Sigmoid colon (tissue), 7 donors: Measurements from ENCODE around the gene FLT1. TPM values are rescaled to one million over a fixed set of nuclear protein-coding genes. Genes with fewer than 3 reads are reported as not detected.

ENCODE experiments used
- DNase-seq: peaks from one replicate; pipeline ENCODE4 v3.0.0-alpha.2; 2019
- H3K27ac ChIP-seq, 4 donors: fragments of 200-600 bp; sonication (generic); one replicate each; pipeline ENCODE4 v1.5.1; 2016 to 2019; ENCODE audit warnings: mild to moderate bottlenecking in 1 of 4
- H3K27me3 ChIP-seq, 3 donors: fragments of 200-600 bp; sonication (generic); one replicate each; pipeline ENCODE4 v1.5.1; 2019; ENCODE audit warnings: mild to moderate bottlenecking in 1 of 3
- H3K36me3 ChIP-seq, 4 donors: fragments of 200-600 bp; sonication (generic); one replicate each; pipeline ENCODE4 v1.5.1; 2016 to 2019
- H3K4me1 ChIP-seq, 4 donors: fragments of 200-600 bp; sonication (generic); one replicate each; pipeline ENCODE4 v1.5.1; 2017 to 2019
- H3K4me3 ChIP-seq, 4 donors: fragments of 200-600 bp; sonication (generic); one replicate each; pipeline ENCODE4 v1.5.1; 2017 to 2019; ENCODE audit warnings: mild to moderate bottlenecking in 2 of 4, moderate library complexity in 1 of 4
- H3K9me3 ChIP-seq, 4 donors: fragments of 200-600 bp in 3 of 4; sonication (generic) in 3 of 4; one replicate each; pipeline versions ENCODE4 v1.5.1 to v1.6.1; 2013 to 2019
- EP300 ChIP-seq, 4 donors: sonication (generic); formaldehyde crosslinking; IDR thresholded peaks; one replicate each; pipeline ENCODE4 v1.6.1; 2017; ENCODE audit warnings: antibody characterized with exemption in 4 of 4
- POLR2A ChIP-seq, 2 donors: fragments of 450-650 bp; IDR thresholded peaks; one replicate each; pipeline ENCODE4 v1.6.1; 2016; ENCODE audit warnings: antibody characterized with exemption in 2 of 2, mild to moderate bottlenecking in 2 of 2, moderate library complexity in 2 of 2
- POLR2AphosphoS5 ChIP-seq, 4 donors: sonication (generic); formaldehyde crosslinking; IDR thresholded peaks; one replicate each; pipeline ENCODE4 v1.6.1; 2017; ENCODE audit warnings: antibody characterized with exemption in 4 of 4
- WGBS, 2 donors: extraction: QIAGEN DNeasy Blood & Tissue Kit; methylation state at CpG; one replicate each; pipeline ENCODE4 v1.1.7; 2013; 5-methylcytosine and 5-hydroxymethylcytosine counted together
- intact Hi-C: fragments of 100-400 bp; cut with DNase I; formaldehyde crosslinking; loops from one replicate; pipeline ENCODE4 v1.15.1; 2023
- polyA plus RNA-seq, 3 donors: library from polyadenylated mRNA; stranded (reverse); fragments of 200-250 nt; gene quantifications; one replicate each; pipeline ENCODE4 v1.2.3, GENCODE V29; 2013
- total RNA-seq, 4 donors: library from RNA; depleted of rRNA; stranded (reverse); fragments of >200 nt; gene quantifications; one replicate each; pipeline ENCODE4 v1.1.0, GENCODE V29; 2016
- TF ChIP-seq, protein P1 (sequence below), 4 experiments: fragments of 450-650 bp in 3 of 4; fragments of 200-600 bp in 1 of 4; IDR thresholded peaks; one replicate each; pipeline ENCODE4 v1.5.1; 2016 to 2019; ENCODE audit warnings: antibody characterized with exemption in 4 of 4, mild to moderate bottlenecking in 3 of 4, moderate library complexity in 2 of 4
- donor health status: healthy with polysubstance abuse.
- donor health status: Bipolar disorder and iron deficiency.
- donor health status: healthy.

The FLT1 gene
- total and polyA plus RNA-seq, 7 donors, result under 0.01 to 18.3 (median 5.7) TPM

DNA sequence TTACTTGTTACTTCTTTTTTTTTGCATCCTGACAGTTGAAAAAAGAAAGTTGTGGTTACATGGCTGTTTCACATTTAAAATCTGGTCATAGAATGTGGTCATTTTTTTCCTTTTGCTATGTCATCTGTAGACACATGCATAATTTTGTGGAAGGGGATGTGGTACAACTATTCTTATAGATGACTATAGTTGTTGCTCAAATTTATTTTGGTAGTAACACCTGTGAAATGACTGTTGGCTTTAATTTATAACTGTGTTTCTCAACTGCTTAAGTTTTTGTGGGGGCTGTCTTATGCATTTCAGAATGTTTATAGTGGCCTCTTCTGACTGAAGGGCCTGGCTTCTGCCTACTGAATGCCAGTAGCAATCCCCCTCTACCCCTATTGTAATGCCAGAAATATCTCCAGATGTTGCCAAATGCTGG is 226.1 kb downstream of the FLT1 start:
- intact Hi-C loops, result no loop called here
- no peak overlapping the region for H3K4me3 ChIP-seq
- H3K36me3 ChIP-seq, result peaks cover 0 to 63% (median 16%) of the 10 kb centered on the region in 4 donors
- H3K27me3 ChIP-seq, result no peaks in the 10 kb centered on the region
- no peaks in the 10 kb centered on the region for H3K9me3 ChIP-seq
- no peak overlapping the region for H3K27ac ChIP-seq
- DNase-seq, result no peak
- H3K4me1 ChIP-seq, result peaks cover 0 to 3% (median 0%) of the 10 kb centered on the region in 4 donors
- no peak for TF ChIP-seq EP300 (IDR thresholded peaks at IDR 0.05)
- no peak for TF ChIP-seq POLR2A (IDR thresholded peaks at IDR 0.05)
- TF ChIP-seq POLR2AphosphoS5 (IDR thresholded peaks at IDR 0.05), result no peak
- TF ChIP-seq, protein P1, sequence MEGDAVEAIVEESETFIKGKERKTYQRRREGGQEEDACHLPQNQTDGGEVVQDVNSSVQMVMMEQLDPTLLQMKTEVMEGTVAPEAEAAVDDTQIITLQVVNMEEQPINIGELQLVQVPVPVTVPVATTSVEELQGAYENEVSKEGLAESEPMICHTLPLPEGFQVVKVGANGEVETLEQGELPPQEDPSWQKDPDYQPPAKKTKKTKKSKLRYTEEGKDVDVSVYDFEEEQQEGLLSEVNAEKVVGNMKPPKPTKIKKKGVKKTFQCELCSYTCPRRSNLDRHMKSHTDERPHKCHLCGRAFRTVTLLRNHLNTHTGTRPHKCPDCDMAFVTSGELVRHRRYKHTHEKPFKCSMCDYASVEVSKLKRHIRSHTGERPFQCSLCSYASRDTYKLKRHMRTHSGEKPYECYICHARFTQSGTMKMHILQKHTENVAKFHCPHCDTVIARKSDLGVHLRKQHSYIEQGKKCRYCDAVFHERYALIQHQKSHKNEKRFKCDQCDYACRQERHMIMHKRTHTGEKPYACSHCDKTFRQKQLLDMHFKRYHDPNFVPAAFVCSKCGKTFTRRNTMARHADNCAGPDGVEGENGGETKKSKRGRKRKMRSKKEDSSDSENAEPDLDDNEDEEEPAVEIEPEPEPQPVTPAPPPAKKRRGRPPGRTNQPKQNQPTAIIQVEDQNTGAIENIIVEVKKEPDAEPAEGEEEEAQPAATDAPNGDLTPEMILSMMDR (IDR thresholded peaks at IDR 0.05), result no peak

GRCh38 chr13:28267497-28267896 is 227.4 kb downstream of the FLT1 start:
- Histone ChIP-seq H3K4me3 (no peak overlapping the region), H3K4me1 (peaks cover 0 to 3% (median 0%) of the 10 kb centered on the region in 4 donors), H3K9me3 (no peaks in the 10 kb centered on the region), H3K27ac (no peak overlapping the region), H3K27me3 (no peaks in the 10 kb centered on the region), H3K36me3 (peaks cover 0 to 67% (median 15%) of the 10 kb centered on the region in 4 donors)
- TF ChIP-seq POLR2AphosphoS5 (IDR thresholded peaks at IDR 0.05) (no peak), EP300 (IDR thresholded peaks at IDR 0.05) (no peak), POLR2A (IDR thresholded peaks at IDR 0.05) (no peak)
- TF ChIP-seq, protein P1 (IDR thresholded peaks at IDR 0.05), result no peak
- intact Hi-C loops, result no loop called here
- no peak for DNase-seq
- WGBS, 2 donors, result 83 to 95% methylated on average over 4 of the region's 4 CpGs

GRCh38 chr13:28258417-28258816 is 236.5 kb downstream of the FLT1 start:
- intact Hi-C loops, result no loop called here
- Histone ChIP-seq H3K4me3 (no peak overlapping the region), H3K27ac (no peak overlapping the region), H3K36me3 (peaks cover 0 to 58% (median 6%) of the 10 kb centered on the region in 4 donors), H3K9me3 (no peaks in the 10 kb centered on the region), H3K4me1 (no peaks in the 10 kb centered on the region), H3K27me3 (no peaks in the 10 kb centered on the region)
- 69 to 86% methylated on average over 3 of the region's 3 CpGs for WGBS, 2 donors
- TF ChIP-seq POLR2A (IDR thresholded peaks at IDR 0.05) (no peak), POLR2AphosphoS5 (IDR thresholded peaks at IDR 0.05) (no peak), EP300 (IDR thresholded peaks at IDR 0.05) (no peak)
- TF ChIP-seq, protein P1 (IDR thresholded peaks at IDR 0.05), result no peak
- DNase-seq, result no peak

GRCh38 chr13:28257305-28257704 is 237.6 kb downstream of the FLT1 start:
- H3K4me3 ChIP-seq, result no peak overlapping the region
- intact Hi-C loops, result no loop called here
- WGBS, 2 donors, result 96 to 97% methylated on average over 4 of the region's 4 CpGs
- H3K9me3 ChIP-seq, result no peaks in the 10 kb centered on the region
- no peaks in the 10 kb centered on the region for H3K27me3 ChIP-seq
- H3K27ac ChIP-seq, result no peak overlapping the region
- peaks cover 0 to 47% (median 6%) of the 10 kb centered on the region in 4 donors for H3K36me3 ChIP-seq
- H3K4me1 ChIP-seq, result no peaks in the 10 kb centered on the region
- TF ChIP-seq EP300 (IDR thresholded peaks at IDR 0.05), result no peak
- TF ChIP-seq, protein P1 (IDR thresholded peaks at IDR 0.05), result no peak
- no peak for TF ChIP-seq POLR2AphosphoS5 (IDR thresholded peaks at IDR 0.05)
- TF ChIP-seq POLR2A (IDR thresholded peaks at IDR 0.05), result no peak
- DNase-seq, result no peak

GRCh38 chr13:28252547-28252946 is 242.4 kb downstream of the FLT1 start:
- H3K9me3 ChIP-seq, result no peaks in the 10 kb centered on the region
- no peak overlapping the region for H3K4me3 ChIP-seq
- no peak for DNase-seq
- WGBS, 2 donors, result 94 to 98% methylated on average over 1 of the region's 1 CpG
- H3K4me1 ChIP-seq, result no peaks in the 10 kb centered on the region
- no peak for TF ChIP-seq POLR2AphosphoS5 (IDR thresholded peaks at IDR 0.05)
- TF ChIP-seq POLR2A (IDR thresholded peaks at IDR 0.05), result no peak
- no peak for TF ChIP-seq EP300 (IDR thresholded peaks at IDR 0.05)
- H3K27ac ChIP-seq, result no peak overlapping the region
- peaks cover 0 to 20% (median 6%) of the 10 kb centered on the region in 4 donors for H3K36me3 ChIP-seq
- intact Hi-C loops, result no loop called here
- H3K27me3 ChIP-seq, result no peaks in the 10 kb centered on the region
